Measurements from ENCODE around the gene ZBTB7C. TPM values are rescaled to one million over a fixed set of nuclear protein-coding genes. Genes with fewer than 3 reads are reported as not detected.

Gene ZBTB7C
- total and polyA plus RNA-seq, 9 donors: 1.5 to 26.6 (median 15.7) TPM

- Histone ChIP-seq H3K4me1 (ENCODE audit: insufficient read depth) (peaks cover 9% of the 10 kb centered on the region), H3K27me3 (no peaks in the 10 kb centered on the region), H3K4me3 (no peak overlapping the region), H3K27ac (no peak overlapping the region), H3K36me3 (no peaks in the 10 kb centered on the region), H3K9me3 (no peaks in the 10 kb centered on the region)
- TF ChIP-seq CTCF (IDR thresholded peaks at IDR 0.05): no peak
- TF ChIP-seq EP300 (IDR thresholded peaks at IDR 0.05): no peak
- TF ChIP-seq POLR2A (IDR thresholded peaks at IDR 0.05): no peak
- intact Hi-C loops (cut with DNase I): no loop called here
- 85 to 95% (median 93%) methylated on average over 3 of the region's 3 CpGs for WGBS, 3 donors
- DNase-seq: no peak
Observed at GRCh38 chr18:48122376-48122775, 286.8 kb downstream of the ZBTB7C start.

- H3K27me3 ChIP-seq: no peaks in the 10 kb centered on the region
- H3K4me3 ChIP-seq: no peak overlapping the region
- WGBS, 3 donors: 63 to 98% (median 95%) methylated on average over 2 to 3 of the region's 3 CpGs
- no peaks in the 10 kb centered on the region for H3K9me3 ChIP-seq
- no peak overlapping the region for H3K27ac ChIP-seq
- TF ChIP-seq EP300 (IDR thresholded peaks at IDR 0.05) (no peak), CTCF (IDR thresholded peaks at IDR 0.05) (no peak), POLR2A (IDR thresholded peaks at IDR 0.05) (no peak)
- no peaks in the 10 kb centered on the region for H3K36me3 ChIP-seq
- peaks cover 9% of the 10 kb centered on the region for H3K4me1 ChIP-seq (ENCODE audit: insufficient read depth)
- no peak for DNase-seq
- intact Hi-C loops (cut with DNase I): no loop called here
Observed at GRCh38 chr18:48121752-48122151, 287.4 kb downstream of the ZBTB7C start.

GRCh38 chr18:48119204-48119603, 290.0 kb downstream of the ZBTB7C start:
- TF ChIP-seq EP300 (IDR thresholded peaks at IDR 0.05) (no peak), POLR2A (IDR thresholded peaks at IDR 0.05) (no peak), CTCF (IDR thresholded peaks at IDR 0.05) (no peak)
- intact Hi-C loops (cut with DNase I): no loop called here
- Histone ChIP-seq H3K27ac (no peak overlapping the region), H3K27me3 (no peaks in the 10 kb centered on the region), H3K4me1 (ENCODE audit: insufficient read depth) (peaks cover 9% of the 10 kb centered on the region), H3K36me3 (no peaks in the 10 kb centered on the region), H3K9me3 (no peaks in the 10 kb centered on the region), H3K4me3 (no peak overlapping the region)
- WGBS, 3 donors: 93 to 98% (median 95%) methylated on average over 5 of the region's 5 CpGs
- DNase-seq: no peak

- Histone ChIP-seq H3K27ac (no peak overlapping the region), H3K27me3 (no peaks in the 10 kb centered on the region), H3K4me3 (no peak overlapping the region), H3K36me3 (no peaks in the 10 kb centered on the region), H3K4me1 (ENCODE audit: insufficient read depth) (no peaks in the 10 kb centered on the region), H3K9me3 (no peaks in the 10 kb centered on the region)
- TF ChIP-seq POLR2A (IDR thresholded peaks at IDR 0.05) (no peak), CTCF (IDR thresholded peaks at IDR 0.05) (no peak)
- no peak for DNase-seq
- WGBS, 3 donors: 82 to 88% (median 86%) methylated on average over 9 of the region's 9 CpGs
- intact Hi-C loops (cut with DNase I): no loop called here
Observed at GRCh38 chr18:48116873-48117630, 292.1 kb downstream of the ZBTB7C start.
